ENCODE results near the gene ANKRD1.

DNA sequence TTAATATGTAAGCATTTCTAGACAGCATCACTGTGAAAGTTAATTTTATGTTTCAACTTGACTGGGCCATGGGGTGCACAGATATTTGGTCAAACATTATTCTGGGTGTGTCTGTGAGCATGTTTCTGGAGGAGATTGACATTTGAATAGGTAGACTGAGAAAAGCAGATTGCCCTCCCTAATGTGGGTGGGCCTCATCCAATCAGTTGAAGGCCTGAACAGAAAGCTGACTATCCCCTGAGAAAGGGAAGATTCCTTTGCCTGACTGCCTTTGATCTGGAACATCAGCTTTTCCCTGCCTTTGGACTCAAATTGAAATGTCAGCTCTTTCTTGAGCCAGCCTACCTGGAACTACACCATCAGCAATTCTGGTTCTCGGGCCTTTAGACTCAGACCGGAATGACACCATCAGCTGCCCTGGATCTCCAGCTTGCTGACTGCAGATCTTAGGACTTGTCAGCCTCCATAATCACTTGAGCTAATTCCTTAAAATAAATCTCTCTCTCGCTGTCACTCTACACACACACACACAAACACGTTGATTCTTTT, 54.8 kb downstream of the ANKRD1 start:
- TF ChIP-seq POLR2AphosphoS5 (IDR thresholded peaks at IDR 0.05; ENCODE audit: borderline replicate concordance, low read depth, low read length) (no peak), EZH2 (IDR thresholded peaks at IDR 0.05) (no peak)

Measured in SK-N-MC (cell line).